GM12878 (cell line): ENCODE data around the gene TACR1. TPM values are rescaled to one million over a fixed set of nuclear protein-coding genes. Genes with fewer than 3 reads are reported as not detected.
"Not testable (repeated sequence)": the region's sequence is repeated elsewhere in the genome, so short reads cannot be mapped to it uniquely, and the experiment has no call there.

Experiments
- ATAC-seq: fragments of 200-7000 bp; cut with Tn5 transposase; 3 replicates; pipeline ENCODE4 v1.9.1; 2020; ENCODE audit warnings: mild to moderate bottlenecking, moderate library complexity
- BruUV-seq: library from RNA; stranded (reverse); fragments of 400-500 nt; replicated peaks from 2 replicates; lab custom pipeline; 2021; lab: Mats Ljungman, UMichigan
- CTCF ChIA-PET: fragments of 300-600 bp; sonication (Branson Sonifier 250); formaldehyde crosslinking; extraction: SDS; loops from one replicate; lab custom pipeline; 2021; ENCODE audit warnings: inconsistent platforms; lab: Yijun Ruan, JAX
- POLR2A ChIA-PET: fragments of 350-600 bp; formaldehyde crosslinking; extraction: SDS; loops from one replicate; lab custom pipeline; 2021; ENCODE audit warnings: inconsistent platforms; lab: Charles Lee
- RAD21 ChIA-PET: fragments of 300-600 bp; sonication (Branson Sonifier 250); formaldehyde crosslinking; loops from one replicate; lab custom pipeline; 2023; ENCODE audit warnings: antibody characterized with exemption; ENCODE audit not compliant: unreplicated experiment; lab: Charles Lee
- SMC1A ChIA-PET: fragments of 300-600 bp; sonication (Branson Sonifier 250); formaldehyde crosslinking; loops from one replicate; lab custom pipeline; 2023; ENCODE audit not compliant: unreplicated experiment, uncharacterized antibody; lab: Charles Lee
- DNase-seq: peaks from one replicate; pipeline ENCODE4 v3.0.0-alpha.2; 2011; ENCODE audit warnings: low read depth, low spot score
- FAIRE-seq: peaks from 3 replicates; lab custom pipeline; 2011; peaks lifted over from hg19 to GRCh38; lab: Jason Lieb, UNC
- H2AFZ ChIP-seq: 2 replicates; pipeline ENCODE4 v1.6.0; 2011; ENCODE audit warnings: low read depth, low read length, control low read depth; ENCODE audit not compliant: control insufficient read depth
- H3K27ac ChIP-seq: 2 replicates; pipeline ENCODE4 v1.5.1; 2011; ENCODE audit warnings: control low read depth; ENCODE audit not compliant: control insufficient read depth, insufficient read depth
- H3K27me3 ChIP-seq, 2 experiments: replicated peaks in 1 of 2; 2 replicates each; pipeline versions ENCODE4 v1.6.0 to v1.6.1; 2011; ENCODE audit warnings: low read length in 1 of 2; ENCODE audit not compliant: control insufficient read depth in 2 of 2, insufficient read depth in 2 of 2
- H3K36me3 ChIP-seq, 2 experiments: 2 replicates each; pipeline ENCODE4 v1.5.1; 2011; ENCODE audit warnings: low read length in 1 of 2; ENCODE audit not compliant: control insufficient read depth in 2 of 2, insufficient read depth in 2 of 2
- H3K4me1 ChIP-seq: 2 replicates; pipeline ENCODE4 v1.6.1; 2011; ENCODE audit warnings: mild to moderate bottlenecking, low read length, moderate library complexity, mixed read lengths; ENCODE audit not compliant: control insufficient read depth, insufficient read depth
- H3K4me2 ChIP-seq: 2 replicates; pipeline ENCODE4 v1.6.0; 2011; ENCODE audit warnings: control low read depth; ENCODE audit not compliant: control insufficient read depth, insufficient read depth
- H3K4me3 ChIP-seq: fragments of 200-600 bp; sonication (generic); 2 replicates; pipeline ENCODE4 v1.5.1; 2016
- H3K79me2 ChIP-seq: 2 replicates; pipeline ENCODE4 v1.6.0; 2011; ENCODE audit warnings: low read length; ENCODE audit not compliant: control insufficient read depth, insufficient read depth
- H3K9ac ChIP-seq: 2 replicates; pipeline ENCODE4 v1.8.0; 2011; ENCODE audit warnings: low read length, control low read depth, mixed read lengths; ENCODE audit not compliant: control insufficient read depth, insufficient read depth
- H3K9me3 ChIP-seq: replicated peaks from 3 replicates; pipeline ENCODE4 v1.5.1; 2011; ENCODE audit warnings: mild to moderate bottlenecking, low read length; ENCODE audit not compliant: control insufficient read depth, insufficient read depth
- H4K20me1 ChIP-seq: 2 replicates; pipeline ENCODE4 v1.6.0; 2011; ENCODE audit not compliant: control insufficient read depth, insufficient read depth
- WGBS: methylation state at CpG from one replicate; pipeline ENCODE4 v1.1.6; 2016; ENCODE audit warnings: low lambda C conversion rate; ENCODE audit not compliant: insufficient replicate concordance, insufficient coverage; ENCODE audit errors: missing lambda C conversion rate; 5-methylcytosine and 5-hydroxymethylcytosine counted together
- in situ Hi-C: fragments of 300-500 bp; cut with MboI; formaldehyde crosslinking; loops from 9 replicates; pipeline ENCODE4 v1.14.3; 2018; ENCODE audit warnings: mixed read lengths
- intact Hi-C: fragments of 100-400 bp; cut with micrococcal nuclease; formaldehyde crosslinking; loops from one replicate; pipeline ENCODE4 v1.14.2; 2022; ENCODE audit not compliant: unreplicated experiment
- polyA plus RNA-seq, 11 experiments: library from polyadenylated mRNA; depleted of rRNA in 4 of 11; unstranded in 6 of 11; stranded (reverse) in 5 of 11; fragments of >200 nt; fragmentation: Nextera tagmentation in 4 of 11; fragmentation: Illumina TruSeq in 1 of 11; extraction: Ambion mirVana in 4 of 11; extraction: Trizol in 1 of 11; gene quantifications; 1 replicate in 1 of 11; 2 replicates in 10 of 11; pipeline versions ENCODE4 v1.2.1 to v1.2.3, GENCODE V29; 2011 to 2016; ENCODE audit warnings: inconsistent platforms in 2 of 11, missing spikeins in 2 of 11, low read depth in 1 of 11
- total RNA-seq, 4 experiments: library from RNA; depleted of rRNA in 3 of 4; stranded (reverse); fragments of >200 nt in 3 of 4; fragmentation: Illumina TruSeq in 1 of 4; extraction: Trizol in 1 of 4; gene quantifications; 2 replicates each; pipeline versions ENCODE4 v1.2.1 to v1.2.3, GENCODE V29; 2013 to 2021
- TF ChIP-seq, protein P1 (sequence below): fragments of 450-650 bp; conservative IDR thresholded peaks from 2 replicates; pipeline ENCODE4 v1.6.1; 2017; ENCODE audit warnings: mild to moderate bottlenecking, moderate library complexity

Gene TACR1
- total and polyA plus RNA-seq, 10 of the 15 experiments (the other 5 are each of a cell fraction or from before 2014, with no cell fraction given) = 0.04 to 1.4 (median 0.15) TPM

DNA sequence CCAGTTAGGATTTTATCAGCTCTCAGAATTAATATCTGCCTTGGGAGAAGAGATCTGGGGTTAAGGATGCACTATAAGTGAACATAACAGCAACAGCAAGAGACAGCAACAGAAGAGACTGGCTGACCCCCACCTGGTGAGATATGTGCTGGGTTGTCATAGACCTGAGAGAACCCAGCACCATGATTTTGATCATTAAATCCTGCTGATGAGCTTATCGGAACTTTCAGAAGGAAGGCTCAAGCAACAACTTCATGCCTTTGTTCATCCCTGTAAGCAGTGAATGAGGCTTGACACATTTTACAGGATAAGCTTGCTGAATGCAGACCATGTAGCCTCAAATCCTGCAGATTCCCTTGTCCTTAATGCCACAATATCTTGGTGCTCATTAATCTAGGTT is 140.9 kb downstream of the TACR1 start (continued):
- TF ChIP-seq, protein P1, sequence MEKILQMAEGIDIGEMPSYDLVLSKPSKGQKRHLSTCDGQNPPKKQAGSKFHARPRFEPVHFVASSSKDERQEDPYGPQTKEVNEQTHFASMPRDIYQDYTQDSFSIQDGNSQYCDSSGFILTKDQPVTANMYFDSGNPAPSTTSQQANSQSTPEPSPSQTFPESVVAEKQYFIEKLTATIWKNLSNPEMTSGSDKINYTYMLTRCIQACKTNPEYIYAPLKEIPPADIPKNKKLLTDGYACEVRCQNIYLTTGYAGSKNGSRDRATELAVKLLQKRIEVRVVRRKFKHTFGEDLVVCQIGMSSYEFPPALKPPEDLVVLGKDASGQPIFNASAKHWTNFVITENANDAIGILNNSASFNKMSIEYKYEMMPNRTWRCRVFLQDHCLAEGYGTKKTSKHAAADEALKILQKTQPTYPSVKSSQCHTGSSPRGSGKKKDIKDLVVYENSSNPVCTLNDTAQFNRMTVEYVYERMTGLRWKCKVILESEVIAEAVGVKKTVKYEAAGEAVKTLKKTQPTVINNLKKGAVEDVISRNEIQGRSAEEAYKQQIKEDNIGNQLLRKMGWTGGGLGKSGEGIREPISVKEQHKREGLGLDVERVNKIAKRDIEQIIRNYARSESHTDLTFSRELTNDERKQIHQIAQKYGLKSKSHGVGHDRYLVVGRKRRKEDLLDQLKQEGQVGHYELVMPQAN = no peak

DNA sequence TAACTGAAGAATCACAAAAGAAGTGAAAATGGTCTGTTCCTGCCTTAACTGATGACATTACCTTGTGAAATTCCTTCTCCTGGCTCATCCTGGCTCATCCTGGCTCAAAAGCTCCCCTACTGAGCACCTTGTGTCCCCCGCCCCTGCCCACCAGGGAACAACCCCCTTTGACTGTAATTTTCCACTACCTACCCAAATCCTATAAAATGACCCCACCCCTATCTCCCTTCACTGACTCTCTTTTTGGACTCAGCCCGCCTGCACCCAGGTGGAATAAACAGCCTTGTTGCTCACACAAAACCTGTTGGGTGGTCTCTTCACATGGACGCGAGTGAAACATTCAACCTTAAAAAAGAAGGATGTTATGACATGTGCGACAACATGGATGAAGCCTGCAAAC is 142.2 kb downstream of the TACR1 start:
- not testable (repeated sequence) for H3K36me3 ChIP-seq, ATAC-seq, BruUV-seq, H3K27me3 ChIP-seq, H2AFZ ChIP-seq, H3K4me2 ChIP-seq, H3K4me3 ChIP-seq, DNase-seq, H3K79me2 ChIP-seq, H4K20me1 ChIP-seq, H3K9ac ChIP-seq, H3K9me3 ChIP-seq, FAIRE-seq
- RAD21 ChIA-PET = interaction anchor here (0.8 to 8.1 kb wide), 8 partner anchors 7 to 571 kb away, joined by 3 to 56 read pairs (median 5); no protein-coding TSS in a partner anchor
- POLR2A ChIA-PET = interaction anchor here (1.2 to 2.2 kb wide), 3 partner anchors 20 to 375 kb away, joined by 3 to 19 read pairs (median 8); no protein-coding TSS in a partner anchor
- CTCF ChIA-PET = interaction anchor here (1.1 to 7.1 kb wide), 8 partner anchors 9 to 571 kb away, joined by 3 to 114 read pairs (median 7); no protein-coding TSS in a partner anchor
- intact Hi-C loops = loop anchor here (5.0 kb wide), 1 partner anchor 95 kb away; no protein-coding TSS in a partner anchor
- whole genome bisulfite sequencing = 88% methylated on average over 5 of the region's 5 CpGs
- Histone ChIP-seq H3K4me1 (peaks cover 31% of the 10 kb centered on the region), H3K27ac (peak overlapping the region; percentile 93)
- SMC1A ChIA-PET = interaction anchor here (1.0 to 9.4 kb wide), 13 partner anchors 9 to 409 kb away, joined by 3 to 117 read pairs (median 5); no protein-coding TSS in a partner anchor
- in situ Hi-C loops = loop anchor here (25.0 kb wide), 1 partner anchor 355 kb away; no protein-coding TSS in a partner anchor
